Astrocyte (in vitro differentiated cells and primary cell): Measurements from ENCODE around the gene PLXNB1. TPM values are rescaled to one million over a fixed set of nuclear protein-coding genes. Genes with fewer than 3 reads are reported as not detected.

Experiments used
- DNase-seq: peaks from one replicate; pipeline ENCODE4 v3.0.0-alpha.2; 2010; ENCODE audit warnings: low read depth
- FAIRE-seq: peaks from 2 replicates; lab custom pipeline; 2011; peaks lifted over from hg19 to GRCh38; lab: Jason Lieb, UNC
- H2AFZ ChIP-seq: 2 replicates; pipeline ENCODE4 v1.6.0; 2012; ENCODE audit warnings: low read depth, low read length, inconsistent platforms
- H3K27ac ChIP-seq: 2 replicates; pipeline ENCODE4 v1.5.1; 2011; ENCODE audit warnings: low read depth, low read length, inconsistent platforms
- H3K27me3 ChIP-seq: 2 replicates; pipeline ENCODE4 v1.6.0; 2011; ENCODE audit warnings: low read length, inconsistent platforms; ENCODE audit not compliant: insufficient read depth
- H3K36me3 ChIP-seq: 2 replicates; pipeline ENCODE4 v1.5.1; 2011; ENCODE audit warnings: low read length, inconsistent platforms; ENCODE audit not compliant: insufficient read depth
- H3K4me1 ChIP-seq: 2 replicates; pipeline ENCODE4 v1.5.1; 2011; ENCODE audit warnings: low read length, inconsistent platforms; ENCODE audit not compliant: insufficient read depth
- H3K4me2 ChIP-seq: 2 replicates; pipeline ENCODE4 v1.6.0; 2012; ENCODE audit warnings: low read length, inconsistent platforms
- H3K4me3 ChIP-seq: 2 replicates; pipeline ENCODE4 v1.5.1; 2011; ENCODE audit warnings: low read depth, mild to moderate bottlenecking, low read length, inconsistent platforms; ENCODE audit not compliant: insufficient read depth
- H3K79me2 ChIP-seq: 2 replicates; pipeline ENCODE4 v1.6.0; 2012; ENCODE audit warnings: mild to moderate bottlenecking, low read length, inconsistent platforms; ENCODE audit not compliant: insufficient read depth
- H3K9ac ChIP-seq: 2 replicates; pipeline ENCODE4 v1.6.0; 2012; ENCODE audit warnings: mild to moderate bottlenecking, low read length, inconsistent platforms
- H3K9me3 ChIP-seq: 2 replicates; pipeline ENCODE4 v1.5.1; 2012; ENCODE audit warnings: low read depth, mild to moderate bottlenecking, low read length, inconsistent platforms; ENCODE audit not compliant: insufficient read depth
- H4K20me1 ChIP-seq: 2 replicates; pipeline ENCODE4 v1.6.0; 2012; ENCODE audit warnings: low read length, inconsistent platforms; ENCODE audit not compliant: insufficient read depth
- H3K27ac Mint-ChIP-seq: one replicate; pipeline ENCODE4 v1.8.0; 2021; ENCODE audit warnings: mild to moderate bottlenecking, mixed read lengths; ENCODE audit not compliant: unreplicated experiment
- H3K27me3 Mint-ChIP-seq: one replicate; pipeline ENCODE4 v1.8.0; 2021; ENCODE audit warnings: low read depth, mixed read lengths; ENCODE audit not compliant: unreplicated experiment
- H3K36me3 Mint-ChIP-seq: one replicate; pipeline ENCODE4 v1.8.0; 2021; ENCODE audit warnings: low read depth, mixed read lengths; ENCODE audit not compliant: unreplicated experiment
- H3K4me1 Mint-ChIP-seq: one replicate; pipeline ENCODE4 v1.8.0; 2021; ENCODE audit warnings: low read depth, mixed read lengths; ENCODE audit not compliant: unreplicated experiment
- H3K4me3 Mint-ChIP-seq: one replicate; pipeline ENCODE4 v1.8.0; 2021; ENCODE audit warnings: mild to moderate bottlenecking, moderate library complexity, mixed read lengths; ENCODE audit not compliant: unreplicated experiment
- H3K9me3 Mint-ChIP-seq: one replicate; pipeline ENCODE4 v1.8.0; 2021; ENCODE audit warnings: mild to moderate bottlenecking, mixed read lengths; ENCODE audit not compliant: unreplicated experiment
- EZH2 ChIP-seq: IDR thresholded peaks from 2 replicates; pipeline ENCODE4 v1.6.1; 2012; ENCODE audit warnings: mild to moderate bottlenecking, low read length, inconsistent platforms; ENCODE audit not compliant: insufficient read depth
- total RNA-seq: library from RNA; stranded (reverse); gene quantifications from 2 replicates; pipeline ENCODE4 v1.2.1, GENCODE V29; 2021
- TF ChIP-seq, protein P1 (sequence below): IDR thresholded peaks from 2 replicates; pipeline ENCODE4 v1.5.1; 2011; ENCODE audit warnings: low read depth, mild to moderate bottlenecking, inconsistent platforms, low read length, moderate library complexity; ENCODE audit not compliant: insufficient read depth

The PLXNB1 gene
- total RNA-seq, 1 donor from 2014 or later, result 59.2 TPM

GRCh38 chr3:48439820-48440589 lies 10.1 kb upstream of the PLXNB1 start, which contains the start of the genes CCDC51 and TMA7:
Gene CCDC51 (minus strand): TSS chr3:48440119. CDS start chr3:48435128, 4,991 bp downstream.
Gene TMA7 (plus strand): TSS chr3:48440257. CDS start chr3:48440297, 40 bp downstream.
- Mint-ChIP-seq H3K27me3 (no peaks in the 10 kb centered on the region), H3K9me3 (no peaks in the 10 kb centered on the region), H3K27ac (peak within 1 kb of the TSS; percentile 98), H3K4me3 (peak within 1 kb of the TSS; percentile 100), H3K4me1 (peaks cover 16% of the 10 kb centered on the region), H3K36me3 (peaks cover 8% of the 10 kb centered on the region)
- H2AFZ ChIP-seq, result peak within 1 kb of the TSS; percentile 99
- peak within 1 kb of the TSS; percentile 98 for H3K4me2 ChIP-seq
- H4K20me1 ChIP-seq, result peaks cover 27% of the 10 kb centered on the region
- DNase-seq (peak; percentile 87), FAIRE-seq (no peak)
- peaks cover 22% of the 10 kb centered on the region for H3K36me3 ChIP-seq
- H3K27me3 ChIP-seq, result no peaks in the 10 kb centered on the region
- peak within 1 kb of the TSS; percentile 77 for H3K27ac ChIP-seq
- peak within 1 kb of the TSS; percentile 86 for H3K9ac ChIP-seq
- no peaks in the 10 kb centered on the region for H3K9me3 ChIP-seq
- H3K4me3 ChIP-seq, result peak within 1 kb of the TSS; percentile 97
- TF ChIP-seq, protein P1, sequence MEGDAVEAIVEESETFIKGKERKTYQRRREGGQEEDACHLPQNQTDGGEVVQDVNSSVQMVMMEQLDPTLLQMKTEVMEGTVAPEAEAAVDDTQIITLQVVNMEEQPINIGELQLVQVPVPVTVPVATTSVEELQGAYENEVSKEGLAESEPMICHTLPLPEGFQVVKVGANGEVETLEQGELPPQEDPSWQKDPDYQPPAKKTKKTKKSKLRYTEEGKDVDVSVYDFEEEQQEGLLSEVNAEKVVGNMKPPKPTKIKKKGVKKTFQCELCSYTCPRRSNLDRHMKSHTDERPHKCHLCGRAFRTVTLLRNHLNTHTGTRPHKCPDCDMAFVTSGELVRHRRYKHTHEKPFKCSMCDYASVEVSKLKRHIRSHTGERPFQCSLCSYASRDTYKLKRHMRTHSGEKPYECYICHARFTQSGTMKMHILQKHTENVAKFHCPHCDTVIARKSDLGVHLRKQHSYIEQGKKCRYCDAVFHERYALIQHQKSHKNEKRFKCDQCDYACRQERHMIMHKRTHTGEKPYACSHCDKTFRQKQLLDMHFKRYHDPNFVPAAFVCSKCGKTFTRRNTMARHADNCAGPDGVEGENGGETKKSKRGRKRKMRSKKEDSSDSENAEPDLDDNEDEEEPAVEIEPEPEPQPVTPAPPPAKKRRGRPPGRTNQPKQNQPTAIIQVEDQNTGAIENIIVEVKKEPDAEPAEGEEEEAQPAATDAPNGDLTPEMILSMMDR, result no peak
- no peak for TF ChIP-seq EZH2
- H3K79me2 ChIP-seq, result peaks cover 35% of the 10 kb centered on the region
- H3K4me1 ChIP-seq, result peaks cover 9% of the 10 kb centered on the region

DNA sequence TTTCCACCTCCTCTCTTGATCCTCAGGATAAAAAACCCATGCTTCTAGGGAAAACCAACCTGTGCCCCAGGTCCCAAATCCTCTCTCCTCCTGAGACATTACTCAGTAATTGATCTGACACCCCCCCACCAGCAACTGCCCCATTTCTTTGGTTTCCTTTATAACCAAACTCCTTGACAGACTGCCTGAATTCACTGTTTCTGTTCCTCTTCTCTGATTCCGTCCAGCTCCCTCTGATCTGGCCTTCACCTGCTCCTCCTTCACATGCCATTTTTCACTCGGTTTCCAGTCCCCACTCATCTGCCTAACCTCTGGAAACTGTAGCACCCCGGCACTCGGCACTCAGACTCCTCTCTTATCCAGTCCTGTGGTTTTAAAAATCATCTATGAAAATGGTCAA lies 7.9 kb upstream of the PLXNB1 start:
- FAIRE-seq (no peak), DNase-seq (no peak)
- Histone ChIP-seq H3K4me3 (no peak overlapping the region), H3K4me1 (peaks cover 23% of the 10 kb centered on the region), H3K27ac (no peak overlapping the region), H3K36me3 (peaks cover 13% of the 10 kb centered on the region), H3K27me3 (no peaks in the 10 kb centered on the region), H2AFZ (no peak overlapping the region), H4K20me1 (peaks cover 19% of the 10 kb centered on the region), H3K79me2 (peaks cover 33% of the 10 kb centered on the region), H3K4me2 (no peak overlapping the region), H3K9me3 (no peaks in the 10 kb centered on the region), H3K9ac (no peak overlapping the region)
- Mint-ChIP-seq H3K27me3 (no peaks in the 10 kb centered on the region), H3K4me3 (peak overlapping the region; percentile 24), H3K9me3 (no peaks in the 10 kb centered on the region), H3K4me1 (peaks cover 27% of the 10 kb centered on the region), H3K27ac (no peak overlapping the region), H3K36me3 (peaks cover 7% of the 10 kb centered on the region)
- TF ChIP-seq, protein P1, result no peak
- no peak for TF ChIP-seq EZH2

DNA sequence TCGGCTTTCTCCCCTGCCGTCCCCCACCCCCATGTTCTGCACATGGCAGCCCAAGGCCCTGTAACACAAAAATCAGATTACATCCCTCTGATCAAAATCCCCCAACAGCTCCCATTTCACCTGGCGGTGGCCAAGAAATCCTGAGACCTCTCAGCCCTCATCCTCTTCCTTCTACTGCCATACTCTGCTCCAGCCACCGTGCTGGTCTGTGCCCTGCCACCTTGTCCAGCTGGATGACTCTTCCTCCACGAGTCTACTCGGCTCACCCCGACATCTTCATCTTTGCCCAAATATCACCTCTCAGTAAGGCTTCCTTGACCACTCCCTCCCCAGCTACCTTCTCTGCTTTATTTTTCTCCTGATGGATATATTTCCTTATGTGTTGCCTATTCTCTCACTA lies 7.0 kb upstream of the PLXNB1 start:
- H3K36me3 ChIP-seq, result peaks cover 11% of the 10 kb centered on the region
- H3K4me2 ChIP-seq, result no peak overlapping the region
- H3K4me3 ChIP-seq, result no peak overlapping the region
- Mint-ChIP-seq H3K4me1 (peaks cover 29% of the 10 kb centered on the region), H3K27ac (no peak overlapping the region), H3K36me3 (peaks cover 10% of the 10 kb centered on the region), H3K9me3 (no peaks in the 10 kb centered on the region), H3K4me3 (no peak overlapping the region), H3K27me3 (no peaks in the 10 kb centered on the region)
- H3K27ac ChIP-seq, result no peak overlapping the region
- TF ChIP-seq, protein P1, result no peak
- TF ChIP-seq EZH2, result no peak
- peaks cover 26% of the 10 kb centered on the region for H3K79me2 ChIP-seq
- peaks cover 12% of the 10 kb centered on the region for H4K20me1 ChIP-seq
- DNase-seq, result no peak
- H3K9ac ChIP-seq, result no peak overlapping the region
- H3K27me3 ChIP-seq, result no peaks in the 10 kb centered on the region
- no peaks in the 10 kb centered on the region for H3K9me3 ChIP-seq
- no peak overlapping the region for H2AFZ ChIP-seq
- H3K4me1 ChIP-seq, result peaks cover 26% of the 10 kb centered on the region
- FAIRE-seq, result no peak
